GDM1 (cell line): ENCODE measurements around the gene ID2.

ENCODE experiments used
- DNase-seq: peaks from one replicate; lab custom pipeline; 2025; lab: John Stamatoyannopoulos, UW

Gene ID2

DNA sequence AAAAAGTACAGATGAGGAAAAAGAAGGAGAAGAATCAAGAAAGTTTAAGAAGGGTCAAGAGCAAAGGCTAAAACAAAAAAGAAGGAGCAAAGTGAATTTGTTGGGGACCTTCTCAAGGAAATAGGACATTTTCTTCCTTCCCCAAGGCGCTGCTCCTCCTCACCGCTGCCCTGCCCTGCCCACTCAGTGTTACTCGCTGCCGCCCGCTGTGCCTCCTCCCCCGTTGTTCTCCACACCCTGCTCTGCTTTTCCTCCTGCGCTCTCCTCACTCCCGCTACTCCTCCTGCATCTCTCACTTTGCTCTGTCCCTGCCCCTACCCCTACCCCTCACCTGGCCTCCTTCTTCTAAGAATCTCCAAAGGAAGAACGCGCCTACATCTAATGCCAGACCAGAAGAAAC is 50.7 kb downstream of the ID2 start:
- no peak for DNase-seq
